IMR-90 (cell line): ENCODE results near the gene TMPRSS7. TPM values are rescaled to one million over a fixed set of nuclear protein-coding genes. Genes with fewer than 3 reads are reported as not detected.

Source experiments
- ATAC-seq: fragments of 200-7000 bp; cut with Tn5 transposase; 2 replicates; pipeline ENCODE4 v1.9.1; 2020; ENCODE audit warnings: low read depth, mild to moderate bottlenecking, moderate library complexity
- BruUV-seq: library from RNA; stranded (reverse); fragments of 400-500 nt; replicated peaks from 2 replicates; lab custom pipeline; 2021; lab: Mats Ljungman, UMichigan
- CTCF ChIA-PET: fragments of 300-600 bp; formaldehyde crosslinking; extraction: SDS; loops from one replicate; lab custom pipeline; 2021; ENCODE audit warnings: antibody characterized with exemption; lab: Yijun Ruan, JAX
- POLR2A ChIA-PET: fragments of 300-600 bp; sonication (Branson Sonifier 250); formaldehyde crosslinking; loops from one replicate; lab custom pipeline; 2022; ENCODE audit warnings: antibody characterized with exemption; ENCODE audit not compliant: unreplicated experiment; lab: Charles Lee
- DNase-seq: peaks from one replicate; pipeline ENCODE4 v3.0.0; 2013
- H2AFZ ChIP-seq: replicated peaks from 2 replicates; pipeline ENCODE3; 2013; ENCODE audit warnings: low read length, mild to moderate bottlenecking; ENCODE audit not compliant: poor library complexity
- H2AK5ac ChIP-seq: 2 replicates; pipeline ENCODE4 v1.6.1; 2013; ENCODE audit warnings: low read depth, low read length, inconsistent platforms
- H2AK9ac ChIP-seq: replicated peaks from 2 replicates; pipeline ENCODE3; 2013; ENCODE audit warnings: mild to moderate bottlenecking, low read depth, low read length, moderate library complexity; ENCODE audit not compliant: poor library complexity
- H2BK120ac ChIP-seq: 2 replicates; pipeline ENCODE4 v1.6.1; 2013; ENCODE audit warnings: low read depth, low read length, inconsistent platforms
- H2BK15ac ChIP-seq: 3 replicates; pipeline ENCODE4 v1.6.1; 2013; ENCODE audit warnings: low read depth, low read length, inconsistent platforms
- H2BK20ac ChIP-seq: 2 replicates; pipeline ENCODE4 v1.6.1; 2013; ENCODE audit warnings: low read depth, mild to moderate bottlenecking, inconsistent platforms, low read length, moderate library complexity
- H2BK5ac ChIP-seq: 2 replicates; pipeline ENCODE4 v1.6.1; 2013; ENCODE audit warnings: mild to moderate bottlenecking, low read depth, low read length, inconsistent platforms; ENCODE audit not compliant: poor library complexity, severe bottlenecking
- H3K14ac ChIP-seq: replicated peaks from 2 replicates; pipeline ENCODE4 v1.6.1; 2013; ENCODE audit warnings: low read depth, low read length, inconsistent platforms
- H3K18ac ChIP-seq: 2 replicates; pipeline ENCODE4 v1.6.1; 2013; ENCODE audit warnings: low read depth, low read length, control low read depth
- H3K23ac ChIP-seq: 2 replicates; pipeline ENCODE4 v1.6.1; 2013; ENCODE audit warnings: low read depth, low read length, inconsistent platforms
- H3K27ac ChIP-seq: 2 replicates; pipeline ENCODE4 v1.5.1; 2013; ENCODE audit warnings: mild to moderate bottlenecking, control low read depth, low read length; ENCODE audit not compliant: insufficient read depth
- H3K27me3 ChIP-seq: 2 replicates; pipeline ENCODE4 v1.6.1; 2013; ENCODE audit warnings: low read length; ENCODE audit not compliant: control insufficient read depth, insufficient read depth
- H3K36me3 ChIP-seq: 2 replicates; pipeline ENCODE4 v1.6.1; 2013; ENCODE audit warnings: low read length, mixed read lengths; ENCODE audit not compliant: control insufficient read depth, insufficient read depth
- H3K4ac ChIP-seq: 2 replicates; pipeline ENCODE4 v1.6.1; 2013; ENCODE audit warnings: low read depth, low read length, inconsistent platforms
- H3K4me1 ChIP-seq: 2 replicates; pipeline ENCODE4 v1.6.1; 2013; ENCODE audit warnings: low read length, mixed read lengths; ENCODE audit not compliant: control insufficient read depth, insufficient read depth
- H3K4me2 ChIP-seq: 2 replicates; pipeline ENCODE4 v1.6.1; 2013; ENCODE audit warnings: low read depth, mild to moderate bottlenecking, control low read depth, low read length, moderate library complexity
- H3K4me3 ChIP-seq: 2 replicates; pipeline ENCODE4 v1.5.1; 2013; ENCODE audit warnings: low read depth, mild to moderate bottlenecking, control low read depth, low read length, moderate library complexity; ENCODE audit not compliant: insufficient read depth
- H3K56ac ChIP-seq: 2 replicates; pipeline ENCODE4 v1.6.1; 2013; ENCODE audit warnings: low read length, inconsistent platforms; ENCODE audit not compliant: insufficient read depth; ENCODE audit errors: extremely low read depth
- H3K79me1 ChIP-seq, 2 experiments: 2 replicates each; pipeline ENCODE4 v1.6.1; 2013; ENCODE audit warnings: low read length in 2 of 2, inconsistent platforms in 1 of 2, low read depth in 1 of 2
- H3K9ac ChIP-seq: 2 replicates; pipeline ENCODE4 v1.6.1; 2013; ENCODE audit warnings: low read depth, low read length, control low read depth
- H3K9me1 ChIP-seq: 2 replicates; pipeline ENCODE4 v1.6.1; 2013; ENCODE audit warnings: low read length, inconsistent platforms; ENCODE audit not compliant: insufficient read depth
- H3K9me3 ChIP-seq: 2 replicates; pipeline ENCODE4 v1.6.1; 2013; ENCODE audit warnings: low read length; ENCODE audit not compliant: control insufficient read depth, insufficient read depth
- H4K20me1 ChIP-seq: 2 replicates; pipeline ENCODE4 v1.6.1; 2013; ENCODE audit warnings: low read length, inconsistent platforms; ENCODE audit not compliant: insufficient read depth
- H4K5ac ChIP-seq: 2 replicates; pipeline ENCODE4 v1.6.1; 2013; ENCODE audit warnings: mild to moderate bottlenecking, low read depth, low read length, control low read depth
- H4K8ac ChIP-seq, 2 experiments: 2 replicates each; pipeline ENCODE4 v1.6.1; 2013; ENCODE audit warnings: low read depth in 2 of 2, low read length in 2 of 2, control low read depth in 1 of 2, inconsistent platforms in 1 of 2
- H4K91ac ChIP-seq: 2 replicates; pipeline ENCODE4 v1.6.1; 2013; ENCODE audit warnings: low read depth, low read length, inconsistent platforms; ENCODE audit not compliant: insufficient read depth
- BHLHE40 ChIP-seq: fragments of 150-350 bp; IDR thresholded peaks from 2 replicates; pipeline ENCODE4 v1.6.1; 2016; ENCODE audit warnings: mild to moderate bottlenecking, low read depth, low read length
- CEBPB ChIP-seq: IDR thresholded peaks from 2 replicates; pipeline ENCODE4 v1.6.1; 2012; ENCODE audit warnings: low read depth, low read length, improper control_type of control experiment
- CHD1 ChIP-seq: IDR thresholded peaks from 2 replicates; pipeline ENCODE4 v1.6.1; 2012; ENCODE audit warnings: low read depth, low read length, improper control_type of control experiment
- ELK1 ChIP-seq: fragments of 150-350 bp; IDR thresholded peaks from 2 replicates; pipeline ENCODE4 v1.6.1; 2016; ENCODE audit warnings: low read depth, mild to moderate bottlenecking, low read length, moderate library complexity, borderline replicate concordance
- MAFK ChIP-seq: IDR thresholded peaks from 2 replicates; pipeline ENCODE4 v1.6.1; 2012; ENCODE audit warnings: low read depth, low read length, improper control_type of control experiment
- MXI1 ChIP-seq: IDR thresholded peaks from 2 replicates; pipeline ENCODE4 v1.6.1; 2012; ENCODE audit warnings: low read depth, mild to moderate bottlenecking, low read length, moderate library complexity, borderline replicate concordance
- NFE2L2 ChIP-seq: fragments of 150-350 bp; IDR thresholded peaks from 2 replicates; pipeline ENCODE4 v1.6.1; 2016; ENCODE audit warnings: low read depth, mild to moderate bottlenecking, low read length
- POLR2A ChIP-seq: IDR thresholded peaks from 2 replicates; pipeline ENCODE4 v1.6.1; 2012; ENCODE audit warnings: mild to moderate bottlenecking, low read depth, low read length
- RAD21 ChIP-seq: IDR thresholded peaks from 2 replicates; pipeline ENCODE4 v1.6.1; 2012; ENCODE audit warnings: low read length, improper control_type of control experiment
- RCOR1 ChIP-seq: IDR thresholded peaks from 2 replicates; pipeline ENCODE4 v1.6.1; 2012; ENCODE audit warnings: mild to moderate bottlenecking, low read length, improper control_type of control experiment; ENCODE audit not compliant: insufficient replicate concordance
- RFX5 ChIP-seq: IDR thresholded peaks from 2 replicates; pipeline ENCODE4 v1.8.0; 2012; ENCODE audit warnings: low read depth, mild to moderate bottlenecking, low read length, moderate library complexity
- SMC3 ChIP-seq: fragments of 150-350 bp; IDR thresholded peaks from 2 replicates; pipeline ENCODE4 v1.6.1; 2016; ENCODE audit warnings: low read depth, mild to moderate bottlenecking, antibody characterized with exemption, low read length, moderate library complexity
- USF2 ChIP-seq: fragments of 150-350 bp; IDR thresholded peaks from 2 replicates; pipeline ENCODE4 v1.6.1; 2017; ENCODE audit warnings: mild to moderate bottlenecking, antibody characterized with exemption, low read length, low read depth
- WGBS, 2 experiments: methylation state at CpG; one replicate each; pipeline versions ENCODE4 v1.1.5 to v1.1.7; 2013; ENCODE audit warnings: missing lambda C conversion rate in 2 of 2; ENCODE audit not compliant: insufficient read length in 1 of 2; ENCODE audit errors: extremely low coverage in 2 of 2; 5-methylcytosine and 5-hydroxymethylcytosine counted together
- dilution Hi-C: fragments of 300-500 bp; cut with HindIII; formaldehyde crosslinking; loops from one replicate; pipeline ENCODE4 v1.14.3; 2018; ENCODE audit warnings: low sequenced_read_pairs; ENCODE audit not compliant: unreplicated experiment
- in situ Hi-C: fragments of 300-500 bp; cut with MboI; formaldehyde crosslinking; loops from 3 replicates; pipeline ENCODE4 v1.14.3; 2019; ENCODE audit warnings: low sequenced_read_pairs, inconsistent platforms, mixed read lengths
- intact Hi-C: fragments of 100-400 bp; cut with micrococcal nuclease; formaldehyde crosslinking; loops from 2 replicates; pipeline ENCODE4 v1.10.0; 2022
- polyA plus RNA-seq, 3 experiments: library from polyadenylated mRNA; depleted of rRNA; stranded (reverse); fragments of >200 nt; gene quantifications; 2 replicates each; pipeline ENCODE4 v1.2.3, GENCODE V29; 2012; ENCODE audit warnings: low replicate concordance in 1 of 3
- total RNA-seq: library from RNA; depleted of rRNA; stranded (reverse); fragments of >200 nt; gene quantifications from 2 replicates; pipeline ENCODE4 v1.2.3, GENCODE V29; 2012

TMPRSS7 gene
- total and polyA plus RNA-seq, 2 of the 4 experiments (the other 2 are of a cell fraction), result 0.07 TPM; not detected in 1

- intact Hi-C loops, result no loop called here
- ChIA-PET CTCF (no interaction called here), POLR2A (no interaction called here)
- H4K5ac ChIP-seq, result no peak overlapping the region
- no peaks in the 10 kb centered on the region for H3K27me3 ChIP-seq
- H4K91ac ChIP-seq, result no peak overlapping the region
- no peaks in the 10 kb centered on the region for H3K9me3 ChIP-seq
- no peak overlapping the region for H2BK5ac ChIP-seq
- no peak overlapping the region for H4K8ac ChIP-seq
- H2AFZ ChIP-seq, result no peak overlapping the region
- H3K9ac ChIP-seq, result no peak overlapping the region
- no peak overlapping the region for H3K56ac ChIP-seq
- no peaks in the 10 kb centered on the region for H3K4me1 ChIP-seq
- ATAC-seq (no peak), DNase-seq (no peak)
- no peaks in the 10 kb centered on the region for H4K20me1 ChIP-seq
- H3K36me3 ChIP-seq, result no peaks in the 10 kb centered on the region
- H3K4me2 ChIP-seq, result no peak overlapping the region
- H3K27ac ChIP-seq, result no peak overlapping the region
- 100% methylated on average over 2 of the region's 4 CpGs; no CpG with 5 or more reads in 1 of the 2 experiments for WGBS, 2 experiments
- BruUV-seq, result no TSS peak
- H2AK9ac ChIP-seq, result no peak overlapping the region
- H2BK20ac ChIP-seq, result no peak overlapping the region
- in situ Hi-C loops, result no loop called here
- TF ChIP-seq POLR2A (no peak), CHD1 (no peak), RCOR1 (no peak), MXI1 (no peak), BHLHE40 (no peak), CEBPB (no peak), RFX5 (no peak), NFE2L2 (no peak), USF2 (no peak), SMC3 (no peak), MAFK (no peak), RAD21 (no peak), ELK1 (no peak)
- dilution Hi-C loops, result no loop called here
- H3K4ac ChIP-seq, result no peak overlapping the region
- no peak overlapping the region for H2AK5ac ChIP-seq
- H2BK120ac ChIP-seq, result no peak overlapping the region
- H3K4me3 ChIP-seq, result no peak overlapping the region
- H2BK15ac ChIP-seq, result no peak overlapping the region
- no peak overlapping the region for H3K14ac ChIP-seq
- H3K18ac ChIP-seq, result no peak overlapping the region
- no peak overlapping the region for H3K23ac ChIP-seq
- H3K79me1 ChIP-seq, result no peaks in the 10 kb centered on the region
- no peaks in the 10 kb centered on the region for H3K9me1 ChIP-seq
These were observed 15.8 kb upstream of the TMPRSS7 start for GRCh38 chr3:112018712-112019111.
